ENCODE results near the gene RMDN2.

GRCh38 chr2:37904993-37905392 lies 20.1 kb upstream of the RMDN2 start:
- TF ChIP-seq, protein P1, sequence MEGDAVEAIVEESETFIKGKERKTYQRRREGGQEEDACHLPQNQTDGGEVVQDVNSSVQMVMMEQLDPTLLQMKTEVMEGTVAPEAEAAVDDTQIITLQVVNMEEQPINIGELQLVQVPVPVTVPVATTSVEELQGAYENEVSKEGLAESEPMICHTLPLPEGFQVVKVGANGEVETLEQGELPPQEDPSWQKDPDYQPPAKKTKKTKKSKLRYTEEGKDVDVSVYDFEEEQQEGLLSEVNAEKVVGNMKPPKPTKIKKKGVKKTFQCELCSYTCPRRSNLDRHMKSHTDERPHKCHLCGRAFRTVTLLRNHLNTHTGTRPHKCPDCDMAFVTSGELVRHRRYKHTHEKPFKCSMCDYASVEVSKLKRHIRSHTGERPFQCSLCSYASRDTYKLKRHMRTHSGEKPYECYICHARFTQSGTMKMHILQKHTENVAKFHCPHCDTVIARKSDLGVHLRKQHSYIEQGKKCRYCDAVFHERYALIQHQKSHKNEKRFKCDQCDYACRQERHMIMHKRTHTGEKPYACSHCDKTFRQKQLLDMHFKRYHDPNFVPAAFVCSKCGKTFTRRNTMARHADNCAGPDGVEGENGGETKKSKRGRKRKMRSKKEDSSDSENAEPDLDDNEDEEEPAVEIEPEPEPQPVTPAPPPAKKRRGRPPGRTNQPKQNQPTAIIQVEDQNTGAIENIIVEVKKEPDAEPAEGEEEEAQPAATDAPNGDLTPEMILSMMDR (IDR thresholded peaks at IDR 0.05; ENCODE audit: insufficient read depth, low read length, poor library complexity, severe bottlenecking) = no peak
- no peak for TF ChIP-seq EZH2phosphoT487 (conservative IDR thresholded peaks at IDR 0.05; ENCODE audit: low read length)
